Activated naive CD8-positive, alpha-beta T cell (primary cell): ENCODE data around the gene SOD2.
"Not testable (repeated sequence)": the region's sequence is repeated elsewhere in the genome, so short reads cannot be mapped to it uniquely, and the experiment has no call there.

Source experiments
- H3K27ac Mint-ChIP-seq: one replicate; pipeline ENCODE4 v1.8.0; 2021; ENCODE audit warnings: mixed read lengths
- H3K27me3 Mint-ChIP-seq: one replicate; pipeline ENCODE4 v1.8.0; 2021; ENCODE audit warnings: mixed read lengths
- H3K36me3 Mint-ChIP-seq: one replicate; pipeline ENCODE4 v1.8.0; 2021; ENCODE audit warnings: mixed read lengths
- H3K4me1 Mint-ChIP-seq: one replicate; pipeline ENCODE4 v1.8.0; 2021; ENCODE audit warnings: low read depth, mixed read lengths
- H3K4me3 Mint-ChIP-seq: one replicate; pipeline ENCODE4 v1.8.0; 2021; ENCODE audit warnings: mild to moderate bottlenecking, mixed read lengths
- H3K9me3 Mint-ChIP-seq: one replicate; pipeline ENCODE4 v1.8.0; 2021; ENCODE audit warnings: low read depth, mixed read lengths

SOD2 gene

DNA sequence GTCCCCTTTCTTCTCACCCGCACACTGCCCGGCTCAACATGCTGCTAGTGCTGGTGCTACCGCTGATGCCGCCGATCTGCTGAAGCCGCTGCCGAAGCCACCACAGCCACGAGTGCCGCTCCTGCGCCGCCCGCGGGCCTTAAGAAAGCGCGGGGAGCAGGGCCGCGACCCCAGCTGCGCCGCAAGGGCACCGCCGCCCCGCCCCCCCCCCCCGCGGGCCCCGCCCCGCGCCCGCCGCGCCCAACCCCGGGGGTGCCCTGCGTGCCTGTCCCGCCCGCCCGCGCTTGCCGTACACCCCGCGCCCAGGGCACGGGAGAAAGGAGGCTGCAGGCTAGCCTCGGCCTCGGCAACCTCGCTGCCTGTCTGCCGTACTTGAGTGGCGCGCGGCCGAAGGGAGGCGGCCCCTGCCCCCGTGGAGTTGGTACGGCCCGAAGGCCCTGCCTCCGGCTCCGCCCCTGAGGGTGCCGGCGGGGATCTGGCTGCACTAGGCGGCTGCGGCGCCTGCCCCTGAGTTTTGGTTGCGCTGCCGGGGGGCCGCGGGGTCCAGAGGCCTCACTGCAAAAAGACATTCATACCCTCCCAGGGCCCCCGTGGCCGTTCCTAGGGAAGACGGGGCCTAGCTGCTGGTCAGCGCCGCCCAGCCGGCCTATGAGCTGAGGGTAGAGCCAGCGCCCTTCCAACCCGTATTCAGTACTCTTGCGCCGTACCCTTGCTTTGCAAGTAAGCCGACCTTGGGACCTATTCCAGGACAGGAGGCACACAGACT, at the start of gene SOD2:
Gene SOD2, minus strand, starts transcription at position 114 of the 766 bp plus-strand sequence. Its CDS starts 74 bp downstream, at position 40.
- Mint-ChIP-seq H3K27ac (peak within 1 kb of the TSS; percentile 97), H3K9me3 (no peaks in the 10 kb centered on the region), H3K4me3 (peak within 1 kb of the TSS; percentile 93), H3K27me3 (no peaks in the 10 kb centered on the region), H3K4me1 (peaks cover 40% of the 10 kb centered on the region), H3K36me3 (peaks cover 10% of the 10 kb centered on the region)

DNA sequence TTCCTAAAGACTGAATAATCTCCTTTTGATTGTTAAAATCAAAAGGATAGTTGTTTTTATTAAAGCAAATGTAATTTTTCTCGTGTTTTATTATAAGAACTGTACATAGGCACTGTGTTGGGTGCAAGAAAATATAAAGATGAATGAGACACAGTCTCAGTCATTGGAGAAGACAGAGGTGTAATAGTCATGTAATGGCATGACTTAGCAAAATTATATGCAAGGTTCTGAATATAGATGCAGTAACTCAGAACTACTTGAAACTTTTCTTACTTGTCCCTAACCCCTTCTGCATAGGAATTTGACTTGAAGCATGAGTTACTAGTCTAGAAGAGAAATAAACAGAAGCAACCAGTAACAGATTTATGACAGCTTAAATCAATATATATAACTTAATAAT, 49.1 kb upstream of the SOD2 start:
- Mint-ChIP-seq H3K27me3 (no peaks in the 10 kb centered on the region), H3K27ac (peak overlapping the region; percentile 54), H3K36me3 (peaks cover 13% of the 10 kb centered on the region), H3K4me1 (peaks cover 45% of the 10 kb centered on the region), H3K9me3 (no peaks in the 10 kb centered on the region), H3K4me3 (no peak overlapping the region)

DNA sequence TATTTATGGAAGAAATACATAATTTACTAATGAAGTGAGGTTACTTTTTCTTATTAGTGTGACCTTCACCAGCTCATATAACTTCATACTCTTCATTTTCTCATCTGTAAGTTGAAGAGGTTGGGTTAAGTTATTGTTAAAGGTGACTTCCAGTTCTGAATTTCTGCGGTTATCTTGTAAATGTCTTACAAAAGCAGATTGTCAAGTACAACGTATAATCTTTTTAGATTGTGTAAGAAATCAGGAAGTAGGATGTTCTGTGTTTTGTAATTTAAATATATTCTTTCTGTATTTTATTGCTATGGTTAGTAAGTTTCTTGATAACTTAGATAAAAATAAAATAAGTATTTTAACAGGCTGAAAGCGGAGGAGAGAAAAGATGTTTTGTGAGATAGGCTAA, 46.3 kb upstream of the SOD2 start:
- Mint-ChIP-seq H3K27ac (peak overlapping the region; percentile 54), H3K9me3 (no peaks in the 10 kb centered on the region), H3K4me1 (peaks cover 53% of the 10 kb centered on the region), H3K4me3 (no peak overlapping the region), H3K36me3 (peaks cover 10% of the 10 kb centered on the region), H3K27me3 (no peaks in the 10 kb centered on the region)

- H3K36me3 Mint-ChIP-seq: peaks cover 4% of the 10 kb centered on the region
- H3K27ac Mint-ChIP-seq: no peak overlapping the region
- H3K4me1 Mint-ChIP-seq: peaks cover 65% of the 10 kb centered on the region
- H3K27me3 Mint-ChIP-seq: no peaks in the 10 kb centered on the region
- no peak overlapping the region for H3K4me3 Mint-ChIP-seq
- no peaks in the 10 kb centered on the region for H3K9me3 Mint-ChIP-seq
Measured at GRCh38 chr6:159736908-159737307, 43.9 kb upstream of the SOD2 start.

DNA sequence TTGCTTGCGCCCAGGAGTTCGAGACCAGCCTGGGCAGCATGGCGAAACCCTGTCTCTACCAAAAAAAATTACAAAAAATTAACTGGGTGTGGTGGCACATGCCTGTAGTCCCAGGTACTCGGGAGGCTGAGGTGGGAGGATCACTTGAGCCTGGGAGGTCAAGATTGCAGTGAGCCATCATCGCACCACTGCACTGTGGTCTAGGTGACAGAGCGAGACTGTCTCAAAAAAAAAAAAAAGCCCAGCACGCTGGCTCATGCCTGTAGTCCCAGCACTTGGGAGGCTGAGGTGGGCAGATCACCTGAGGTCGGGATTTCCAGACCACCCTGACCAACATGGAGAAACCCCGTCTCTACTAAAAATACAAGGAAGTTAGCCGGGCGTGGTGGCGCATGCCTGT, 40.4 kb upstream of the SOD2 start:
- not testable (repeated sequence) for H3K27me3 Mint-ChIP-seq, H3K36me3 Mint-ChIP-seq, H3K9me3 Mint-ChIP-seq
- peak overlapping the region; percentile 10 for H3K4me3 Mint-ChIP-seq
- H3K27ac Mint-ChIP-seq: peak overlapping the region; percentile 10
- peaks cover 79% of the 10 kb centered on the region for H3K4me1 Mint-ChIP-seq

GRCh38 chr6:159732550-159732949, 39.5 kb upstream of the SOD2 start:
- peak overlapping the region; percentile 61 for H3K4me3 Mint-ChIP-seq
- not testable (repeated sequence) for H3K27me3 Mint-ChIP-seq, H3K9me3 Mint-ChIP-seq, H3K36me3 Mint-ChIP-seq
- H3K4me1 Mint-ChIP-seq: peaks cover 71% of the 10 kb centered on the region
- peak overlapping the region; percentile 77 for H3K27ac Mint-ChIP-seq

- Mint-ChIP-seq H3K27me3 (no peaks in the 10 kb centered on the region), H3K4me3 (peak overlapping the region; percentile 95), H3K36me3 (peaks cover 9% of the 10 kb centered on the region), H3K27ac (peak overlapping the region; percentile 1), H3K4me1 (peaks cover 72% of the 10 kb centered on the region), H3K9me3 (no peaks in the 10 kb centered on the region)
Measured at GRCh38 chr6:159730332-159730676, 37.3 kb upstream of the SOD2 start.

GRCh38 chr6:159729598-159730331, 36.7 kb upstream of the SOD2 start:
- H3K4me3 Mint-ChIP-seq: peak overlapping the region; percentile 95
- H3K27ac Mint-ChIP-seq: peak overlapping the region; percentile 95
- H3K9me3 Mint-ChIP-seq: no peaks in the 10 kb centered on the region
- peaks cover 9% of the 10 kb centered on the region for H3K36me3 Mint-ChIP-seq
- H3K4me1 Mint-ChIP-seq: peaks cover 71% of the 10 kb centered on the region
- no peaks in the 10 kb centered on the region for H3K27me3 Mint-ChIP-seq

- no peaks in the 10 kb centered on the region for H3K9me3 Mint-ChIP-seq
- peaks cover 64% of the 10 kb centered on the region for H3K4me1 Mint-ChIP-seq
- H3K4me3 Mint-ChIP-seq: peak overlapping the region; percentile 95
- peaks cover 9% of the 10 kb centered on the region for H3K36me3 Mint-ChIP-seq
- peak overlapping the region; percentile 95 for H3K27ac Mint-ChIP-seq
- no peaks in the 10 kb centered on the region for H3K27me3 Mint-ChIP-seq
Measured at GRCh38 chr6:159728531-159728964, 35.5 kb upstream of the SOD2 start.

GRCh38 chr6:159727717-159728445, 34.8 kb upstream of the SOD2 start:
- peaks cover 63% of the 10 kb centered on the region for H3K4me1 Mint-ChIP-seq
- H3K9me3 Mint-ChIP-seq: no peaks in the 10 kb centered on the region
- peak overlapping the region; percentile 95 for H3K4me3 Mint-ChIP-seq
- peaks cover 12% of the 10 kb centered on the region for H3K36me3 Mint-ChIP-seq
- no peaks in the 10 kb centered on the region for H3K27me3 Mint-ChIP-seq
- H3K27ac Mint-ChIP-seq: peak overlapping the region; percentile 95

DNA sequence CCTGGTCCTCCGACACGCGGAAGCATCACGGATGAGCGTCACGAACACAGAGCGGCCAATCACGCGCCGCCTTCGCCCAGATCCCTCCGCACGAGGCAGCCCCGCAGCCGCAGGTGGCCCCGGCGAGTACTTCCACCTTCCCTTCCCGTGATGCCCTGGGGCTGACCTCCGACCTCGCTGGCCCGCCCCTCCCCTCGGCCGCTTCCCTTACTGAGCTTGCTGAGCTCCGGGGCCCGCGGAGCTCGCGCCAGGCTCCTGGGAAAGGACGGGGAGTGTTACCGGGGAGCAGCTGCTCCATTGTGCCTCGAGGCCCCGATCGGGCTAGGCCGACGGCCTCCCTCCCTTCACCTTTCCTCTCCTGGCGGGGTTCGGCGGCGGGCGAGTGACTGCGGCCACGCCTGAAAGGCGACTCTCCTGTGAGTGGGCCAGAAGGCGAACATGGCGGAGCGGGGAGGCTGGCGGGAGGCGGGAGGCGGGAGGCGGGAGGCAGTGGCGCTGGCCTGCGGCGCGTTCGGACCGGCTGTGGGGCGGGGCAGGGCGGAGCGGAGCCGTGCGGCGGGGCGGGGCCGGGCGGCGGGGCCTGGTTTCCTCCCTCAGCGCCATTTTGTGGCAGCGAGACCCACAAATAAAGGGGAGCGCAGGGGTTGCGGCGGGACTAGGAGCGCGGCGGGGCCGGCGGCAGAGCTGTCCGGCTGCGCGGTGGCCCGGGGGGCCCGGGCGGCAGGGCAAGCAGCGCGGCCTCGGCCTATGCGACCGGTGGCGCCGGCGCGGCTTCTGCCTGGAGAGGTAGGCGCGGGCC, 34.1 kb upstream of the SOD2 start, which contains the start of gene WTAP:
Gene WTAP, plus strand, starts transcription at position 589 of the 799 bp plus-strand sequence. CDS start 8,760 bp downstream, outside the sequence.
- Mint-ChIP-seq H3K27me3 (no peaks in the 10 kb centered on the region), H3K4me3 (peak within 1 kb of the TSS; percentile 96), H3K36me3 (peaks cover 18% of the 10 kb centered on the region), H3K9me3 (no peaks in the 10 kb centered on the region), H3K4me1 (peaks cover 61% of the 10 kb centered on the region), H3K27ac (peak within 1 kb of the TSS; percentile 98)

GRCh38 chr6:159726255-159726917, 33.3 kb upstream of the SOD2 start:
- Mint-ChIP-seq H3K4me3 (peak overlapping the region; percentile 96), H3K27me3 (no peaks in the 10 kb centered on the region), H3K27ac (peak overlapping the region; percentile 98), H3K4me1 (peaks cover 54% of the 10 kb centered on the region), H3K36me3 (peaks cover 18% of the 10 kb centered on the region), H3K9me3 (no peaks in the 10 kb centered on the region)

- peak overlapping the region; percentile 46 for H3K4me3 Mint-ChIP-seq
- peaks cover 43% of the 10 kb centered on the region for H3K4me1 Mint-ChIP-seq
- peak overlapping the region; percentile 41 for H3K27ac Mint-ChIP-seq
- H3K27me3 Mint-ChIP-seq, H3K9me3 Mint-ChIP-seq: not testable (repeated sequence)
- H3K36me3 Mint-ChIP-seq: peaks cover 18% of the 10 kb centered on the region
Measured at GRCh38 chr6:159725208-159725607, 32.2 kb upstream of the SOD2 start.

DNA sequence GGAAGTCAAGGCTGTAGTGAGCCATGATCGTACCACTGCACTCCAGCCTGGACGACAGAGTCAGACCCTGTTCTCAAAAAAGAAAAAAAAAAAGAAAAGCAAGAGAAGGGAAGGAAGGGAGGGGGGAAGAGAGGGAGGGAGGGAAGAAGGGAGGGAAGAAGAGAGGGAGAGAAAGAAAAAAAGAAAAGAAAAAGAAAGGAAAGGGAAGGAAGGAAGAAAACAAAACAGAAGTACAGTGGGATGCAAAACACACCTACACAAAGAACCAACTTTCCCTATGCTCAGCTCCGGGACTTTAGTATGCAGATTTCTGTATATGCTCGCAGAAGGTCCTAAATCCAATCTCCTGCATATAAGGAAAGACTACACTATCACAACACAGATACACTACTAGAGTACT, 31.7 kb upstream of the SOD2 start:
- no peaks in the 10 kb centered on the region for H3K27me3 Mint-ChIP-seq
- H3K36me3 Mint-ChIP-seq: peaks cover 18% of the 10 kb centered on the region
- peak overlapping the region; percentile 41 for H3K27ac Mint-ChIP-seq
- H3K4me1 Mint-ChIP-seq: peaks cover 39% of the 10 kb centered on the region
- H3K9me3 Mint-ChIP-seq: no peaks in the 10 kb centered on the region
- H3K4me3 Mint-ChIP-seq: peak overlapping the region; percentile 46
